G401.6 (cell line): Measurements from ENCODE around the gene CDRT15L2.
"Not testable (repeated sequence)": the region's sequence is repeated elsewhere in the genome, so short reads cannot be mapped to it uniquely, and the experiment has no call there.

ENCODE experiments used
- FAIRE-seq: peaks from 2 replicates; lab custom pipeline; 2012; peaks lifted over from hg19 to GRCh38; lab: Jason Lieb, UNC

The CDRT15L2 gene

GRCh38 chr17:20575071-20575470 lies 4.5 kb upstream of the CDRT15L2 start:
- FAIRE-seq: not testable (repeated sequence)

- FAIRE-seq: not testable (repeated sequence)
Observed at GRCh38 chr17:20583891-20584577, 4.5 kb downstream of the CDRT15L2 start.

GRCh38 chr17:20588744-20589453 lies 9.4 kb downstream of the CDRT15L2 start:
- FAIRE-seq: not testable (repeated sequence)

GRCh38 chr17:20589454-20589810 lies 9.9 kb downstream of the CDRT15L2 start:
- FAIRE-seq: not testable (repeated sequence)

- FAIRE-seq: not testable (repeated sequence)
Observed at GRCh38 chr17:20591040-20591439, 11.5 kb downstream of the CDRT15L2 start.

GRCh38 chr17:20605568-20605967 lies 26.0 kb downstream of the CDRT15L2 start:
- FAIRE-seq: not testable (repeated sequence)

- FAIRE-seq: not testable (repeated sequence)
Observed at GRCh38 chr17:20609490-20609889, 30.0 kb downstream of the CDRT15L2 start.

- no peak for FAIRE-seq
Observed at GRCh38 chr17:20611309-20611708, 31.8 kb downstream of the CDRT15L2 start.

GRCh38 chr17:20612635-20613034 lies 33.1 kb downstream of the CDRT15L2 start:
- no peak for FAIRE-seq

- FAIRE-seq: no peak
Observed at GRCh38 chr17:20613248-20613647, 33.7 kb downstream of the CDRT15L2 start.

GRCh38 chr17:20613905-20614304 lies 34.4 kb downstream of the CDRT15L2 start:
- FAIRE-seq: no peak

GRCh38 chr17:20615461-20615860 lies 35.9 kb downstream of the CDRT15L2 start:
- FAIRE-seq: not testable (repeated sequence)
